Testis (tissue), 3 donors: ENCODE measurements around the gene HNRNPK. TPM values are rescaled to one million over a fixed set of nuclear protein-coding genes. Genes with fewer than 3 reads are reported as not detected.

Experiments
- DNase-seq: peaks from one replicate; pipeline ENCODE4 v3.0.0-alpha.2; 2019
- H3K27ac ChIP-seq, 2 donors: fragments of 200-600 bp; sonication (generic); one replicate each; pipeline ENCODE4 v1.5.1; 2019
- H3K27me3 ChIP-seq: fragments of 200-600 bp; sonication (generic); one replicate; pipeline ENCODE4 v1.5.1; 2019
- H3K36me3 ChIP-seq: fragments of 200-600 bp; sonication (generic); one replicate; pipeline ENCODE4 v1.5.1; 2017; ENCODE audit warnings: low read depth; ENCODE audit errors: missing control alignments
- H3K4me1 ChIP-seq: fragments of 200-600 bp; sonication (generic); one replicate; pipeline ENCODE4 v1.5.1; 2019
- H3K4me3 ChIP-seq, 2 donors: fragments of 200-600 bp; sonication (generic); one replicate each; pipeline ENCODE4 v1.5.1; 2017 to 2019
- H3K9me3 ChIP-seq: fragments of 200-600 bp; sonication (generic); one replicate; pipeline ENCODE4 v1.5.1; 2017
- CTCF ChIP-seq, 3 experiments: fragments of 450-650 bp in 2 of 3; fragments of 200-600 bp in 1 of 3; sonication (generic) in 1 of 3; IDR thresholded peaks; one replicate each; pipeline ENCODE4 v1.5.1; 2016 to 2019; ENCODE audit warnings: antibody characterized with exemption in 3 of 3, mild to moderate bottlenecking in 2 of 3, moderate library complexity in 1 of 3
- POLR2A ChIP-seq: fragments of 450-650 bp; IDR thresholded peaks from one replicate; pipeline ENCODE4 v1.6.1; 2017; ENCODE audit warnings: antibody characterized with exemption, mild to moderate bottlenecking, moderate library complexity
- WGBS, 2 donors: methylation state at CpG; one replicate each; pipeline ENCODE4 v1.1.5; 2018; 5-methylcytosine and 5-hydroxymethylcytosine counted together
- intact Hi-C: fragments of 100-400 bp; cut with DNase I; formaldehyde crosslinking; loops from one replicate; pipeline ENCODE4 v1.15.1; 2023; ENCODE audit warnings: low total_unique reads
- polyA plus RNA-seq: library from polyadenylated mRNA; stranded (reverse); fragments of 350-450 nt; fragmentation: Illumina TruSeq; extraction: RNeasy Lipid Tissue Mini Kit (QIAGEN cat#74804); gene quantifications from one replicate; pipeline ENCODE4 v1.2.3, GENCODE V29; 2014; ENCODE audit warnings: low read depth, low replicate concordance; ENCODE audit not compliant: insufficient read depth
- total RNA-seq, 2 donors: library from RNA; depleted of rRNA; stranded (reverse); fragments of >200 nt; gene quantifications; one replicate each; pipeline ENCODE4 v1.2.3, GENCODE V29; 2016

The HNRNPK gene
- total and polyA plus RNA-seq, 3 donors from 2014 or later: 415 to 508 (median 496) TPM

GRCh38 chr9:83975300-83975699 lies 4.7 kb downstream of the HNRNPK start:
- no peak overlapping the region for H3K4me3 ChIP-seq
- intact Hi-C loops: no loop called here
- no peak overlapping the region for H3K27ac ChIP-seq
- 75 to 83% methylated on average over 12 of the region's 12 CpGs for WGBS, 2 donors
- peaks cover 6% of the 10 kb centered on the region for H3K4me1 ChIP-seq
- no peak for TF ChIP-seq POLR2A
- no peak for TF ChIP-seq CTCF (IDR thresholded peaks at IDR 0.05)
- no peak for DNase-seq
- H3K36me3 ChIP-seq: peaks cover 4% of the 10 kb centered on the region
- H3K9me3 ChIP-seq: no peaks in the 10 kb centered on the region
- H3K27me3 ChIP-seq: no peaks in the 10 kb centered on the region

GRCh38 chr9:83972286-83972685 lies 7.7 kb downstream of the HNRNPK start:
- DNase-seq: no peak
- Histone ChIP-seq H3K36me3 (peaks cover 4% of the 10 kb centered on the region), H3K4me3 (no peak overlapping the region), H3K9me3 (no peaks in the 10 kb centered on the region), H3K27me3 (no peaks in the 10 kb centered on the region), H3K27ac (no peak overlapping the region), H3K4me1 (peaks cover 2% of the 10 kb centered on the region)
- intact Hi-C loops: no loop called here
- WGBS, 2 donors: 77 to 78% methylated on average over 2 of the region's 2 CpGs
- TF ChIP-seq POLR2A (no peak), CTCF (IDR thresholded peaks at IDR 0.05) (no peak)

- no peak for TF ChIP-seq POLR2A
- no peak for TF ChIP-seq CTCF (IDR thresholded peaks at IDR 0.05)
- no peak for DNase-seq
- H3K9me3 ChIP-seq: no peaks in the 10 kb centered on the region
- H3K27ac ChIP-seq: no peak overlapping the region
- WGBS, 2 donors: 68 to 74% methylated on average over 6 of the region's 6 CpGs
- no peaks in the 10 kb centered on the region for H3K4me1 ChIP-seq
- H3K36me3 ChIP-seq: peaks cover 4% of the 10 kb centered on the region
- intact Hi-C loops: no loop called here
- H3K27me3 ChIP-seq: no peaks in the 10 kb centered on the region
- no peak overlapping the region for H3K4me3 ChIP-seq
Measured at GRCh38 chr9:83971485-83971884, 8.5 kb downstream of the HNRNPK start.

- DNase-seq: no peak
- 71 to 73% methylated on average over 3 of the region's 3 CpGs for WGBS, 2 donors
- H3K4me1 ChIP-seq: no peaks in the 10 kb centered on the region
- H3K4me3 ChIP-seq: no peak overlapping the region
- no peaks in the 10 kb centered on the region for H3K36me3 ChIP-seq
- no peak overlapping the region for H3K27ac ChIP-seq
- no peak for TF ChIP-seq CTCF (IDR thresholded peaks at IDR 0.05)
- H3K27me3 ChIP-seq: no peaks in the 10 kb centered on the region
- intact Hi-C loops: no loop called here
- H3K9me3 ChIP-seq: no peaks in the 10 kb centered on the region
Measured at GRCh38 chr9:83969602-83970001, 10.4 kb downstream of the HNRNPK start.

GRCh38 chr9:83967073-83967472 lies 12.9 kb downstream of the HNRNPK start:
- Histone ChIP-seq H3K4me3 (no peak overlapping the region), H3K27ac (no peak overlapping the region), H3K27me3 (no peaks in the 10 kb centered on the region), H3K4me1 (no peaks in the 10 kb centered on the region), H3K36me3 (no peaks in the 10 kb centered on the region), H3K9me3 (no peaks in the 10 kb centered on the region)
- intact Hi-C loops: no loop called here
- 73% methylated on average over 1 of the region's 1 CpG for WGBS, 2 donors
- TF ChIP-seq CTCF (IDR thresholded peaks at IDR 0.05): no peak
- no peak for TF ChIP-seq POLR2A
- DNase-seq: no peak
